NCI-H1048 (cell line): ENCODE data around the gene WDR19.

ENCODE experiments used
- DNase-seq: peaks from one replicate; lab custom pipeline; 2025; lab: John Stamatoyannopoulos, UW

The WDR19 gene

GRCh38 chr4:39303871-39304270 lies 121.5 kb downstream of the WDR19 start:
- DNase-seq = no peak

- DNase-seq = no peak
Observed at GRCh38 chr4:39304651-39305050, 122.3 kb downstream of the WDR19 start.

GRCh38 chr4:39305912-39306677 lies 123.8 kb downstream of the WDR19 start:
- no peak for DNase-seq

- no peak for DNase-seq
Observed at GRCh38 chr4:39308611-39309010, 126.3 kb downstream of the WDR19 start.

GRCh38 chr4:39312816-39313215 lies 130.5 kb downstream of the WDR19 start:
- DNase-seq = no peak

- no peak for DNase-seq
Observed at GRCh38 chr4:39319676-39320075, 137.3 kb downstream of the WDR19 start.

- DNase-seq = no peak
Observed at GRCh38 chr4:39320381-39321115, 138.2 kb downstream of the WDR19 start.

GRCh38 chr4:39323821-39324220 lies 141.5 kb downstream of the WDR19 start:
- DNase-seq = no peak

- DNase-seq = no peak
Observed at GRCh38 chr4:39324446-39324845, 142.1 kb downstream of the WDR19 start.

GRCh38 chr4:39324897-39325613 lies 142.7 kb downstream of the WDR19 start:
- DNase-seq = no peak

- no peak for DNase-seq
Observed at GRCh38 chr4:39326468-39326977, 144.2 kb downstream of the WDR19 start.

- no peak for DNase-seq
Observed at GRCh38 chr4:39330353-39330752, 148.0 kb downstream of the WDR19 start.

- no peak for DNase-seq
Observed at GRCh38 chr4:39331191-39331590, 148.9 kb downstream of the WDR19 start.
